ENCODE results near the gene PDE11A. TPM values are rescaled to one million over a fixed set of nuclear protein-coding genes. Genes with fewer than 3 reads are reported as not detected.

The PDE11A gene
- total RNA-seq, 4 donors from 2014 or later = 0.12 TPM; not detected in 3

DNA sequence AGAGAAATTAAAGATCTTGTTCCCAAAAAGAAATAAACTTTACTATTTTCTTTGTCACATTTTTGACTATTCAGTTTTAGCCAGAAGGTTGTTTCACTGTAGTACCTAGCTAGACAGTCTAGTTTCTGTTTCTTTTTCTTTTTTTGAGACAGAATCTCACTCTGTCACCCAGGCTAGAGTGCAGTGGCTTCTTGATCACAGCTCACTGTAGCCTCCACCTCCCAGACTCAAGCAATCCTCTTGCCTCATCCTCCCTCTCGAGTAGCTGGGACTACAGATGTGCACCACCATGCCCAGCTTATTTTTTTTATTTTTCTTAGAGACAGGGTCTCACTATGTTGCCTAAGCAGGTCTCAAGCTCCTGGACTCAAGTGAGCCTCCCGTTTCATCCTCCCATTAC lies 41.9 kb upstream of the PDE11A start:
- no peak for DNase-seq
- H3K27ac ChIP-seq = no peak overlapping the region
- peaks cover 0 to 30% (median 0%) of the 10 kb centered on the region in 3 donors for H3K36me3 ChIP-seq
- WGBS, 2 donors = 72 to 83% methylated on average over 2 of the region's 2 CpGs
- peaks cover 0 to 25% (median 13%) of the 10 kb centered on the region in 3 donors for H3K4me1 ChIP-seq
- H3K27me3 ChIP-seq = no peaks in the 10 kb centered on the region
- no peaks in the 10 kb centered on the region for H3K9me3 ChIP-seq
- no peak overlapping the region for H3K4me3 ChIP-seq
- intact Hi-C loops (cut with DNase I) = loop anchor here (10.0 kb wide), 1 partner anchor 300 kb away; no protein-coding TSS in a partner anchor
- TF ChIP-seq, protein P1, sequence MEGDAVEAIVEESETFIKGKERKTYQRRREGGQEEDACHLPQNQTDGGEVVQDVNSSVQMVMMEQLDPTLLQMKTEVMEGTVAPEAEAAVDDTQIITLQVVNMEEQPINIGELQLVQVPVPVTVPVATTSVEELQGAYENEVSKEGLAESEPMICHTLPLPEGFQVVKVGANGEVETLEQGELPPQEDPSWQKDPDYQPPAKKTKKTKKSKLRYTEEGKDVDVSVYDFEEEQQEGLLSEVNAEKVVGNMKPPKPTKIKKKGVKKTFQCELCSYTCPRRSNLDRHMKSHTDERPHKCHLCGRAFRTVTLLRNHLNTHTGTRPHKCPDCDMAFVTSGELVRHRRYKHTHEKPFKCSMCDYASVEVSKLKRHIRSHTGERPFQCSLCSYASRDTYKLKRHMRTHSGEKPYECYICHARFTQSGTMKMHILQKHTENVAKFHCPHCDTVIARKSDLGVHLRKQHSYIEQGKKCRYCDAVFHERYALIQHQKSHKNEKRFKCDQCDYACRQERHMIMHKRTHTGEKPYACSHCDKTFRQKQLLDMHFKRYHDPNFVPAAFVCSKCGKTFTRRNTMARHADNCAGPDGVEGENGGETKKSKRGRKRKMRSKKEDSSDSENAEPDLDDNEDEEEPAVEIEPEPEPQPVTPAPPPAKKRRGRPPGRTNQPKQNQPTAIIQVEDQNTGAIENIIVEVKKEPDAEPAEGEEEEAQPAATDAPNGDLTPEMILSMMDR (IDR thresholded peaks at IDR 0.05) = no peak
- TF ChIP-seq POLR2A (IDR thresholded peaks at IDR 0.05) = no peak

DNA sequence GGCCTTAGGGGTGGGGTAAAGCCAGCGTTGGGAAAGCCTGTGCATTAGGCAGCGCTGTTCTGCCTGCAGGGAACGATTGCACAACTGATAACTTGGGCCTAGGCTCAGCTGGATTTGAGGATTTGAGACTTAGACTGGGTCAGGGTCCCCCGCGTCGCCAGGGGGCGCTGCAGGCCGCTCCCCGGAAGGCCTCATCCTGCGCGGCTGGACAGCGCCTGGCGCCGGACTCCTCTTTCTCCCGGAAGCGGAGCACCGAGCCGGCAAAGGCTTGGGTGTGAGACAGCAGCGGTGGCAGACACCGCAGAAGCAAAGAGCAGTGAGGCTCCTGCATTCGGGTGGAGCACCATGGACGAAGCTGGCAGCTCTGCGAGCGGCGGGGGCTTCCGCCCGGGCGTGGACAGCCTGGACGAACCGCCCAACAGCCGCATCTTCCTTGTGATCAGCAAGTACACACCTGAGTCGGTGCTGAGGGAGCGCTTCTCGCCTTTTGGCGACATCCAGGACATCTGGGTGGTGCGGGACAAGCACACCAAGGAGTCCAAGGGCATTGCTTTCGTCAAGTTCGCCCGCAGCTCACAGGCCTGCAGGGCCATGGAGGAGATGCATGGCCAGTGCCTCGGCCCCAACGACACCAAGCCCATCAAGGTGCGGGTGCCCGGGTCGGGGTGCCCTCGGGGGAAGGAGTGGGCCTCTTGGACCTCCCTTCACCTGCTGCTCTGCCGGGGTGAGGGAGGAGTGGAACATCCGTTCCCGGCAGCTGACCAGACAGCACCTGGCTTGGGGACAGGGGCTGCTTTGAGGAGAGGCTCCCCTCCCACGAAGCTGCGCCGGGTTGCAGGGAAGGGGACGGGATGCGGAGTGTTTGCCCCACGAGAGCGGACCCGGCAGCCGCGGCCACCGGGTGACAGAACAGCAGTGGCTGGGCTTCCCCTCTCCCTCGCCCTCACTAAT lies 39.9 kb upstream of the PDE11A start, which contains the start of gene RBM45:
TSS of gene RBM45 (plus strand) at position 236 of the 951 bp plus-strand sequence. CDS start at position 346, 110 bp downstream.
- Histone ChIP-seq H3K4me1 (peaks cover 0 to 25% (median 13%) of the 10 kb centered on the region in 3 donors), H3K4me3 (peak within 1 kb of the TSS; percentile 67 to 85 (median 77)), H3K27ac (peak within 1 kb of the TSS; percentile 64 to 81 (median 80)), H3K9me3 (no peaks in the 10 kb centered on the region), H3K27me3 (peaks cover 0 to 8% (median 0%) of the 10 kb centered on the region in 4 donors), H3K36me3 (peaks cover 0 to 10% (median 0%) of the 10 kb centered on the region in 3 donors)
- TF ChIP-seq, protein P1 (IDR thresholded peaks at IDR 0.05) = peak; percentile 92 to 98 (median 96)
- TF ChIP-seq POLR2A (IDR thresholded peaks at IDR 0.05) = peak in 2 of 4 donors; percentile 40 to 58
- peak; percentile 32 for DNase-seq
- intact Hi-C loops (cut with DNase I) = loop anchor here (10.0 kb wide), 1 partner anchor 302 kb away; no protein-coding TSS in a partner anchor
- 2 to 3% methylated on average over 12 to 13 of the region's 60 CpGs for WGBS, 2 donors

DNA sequence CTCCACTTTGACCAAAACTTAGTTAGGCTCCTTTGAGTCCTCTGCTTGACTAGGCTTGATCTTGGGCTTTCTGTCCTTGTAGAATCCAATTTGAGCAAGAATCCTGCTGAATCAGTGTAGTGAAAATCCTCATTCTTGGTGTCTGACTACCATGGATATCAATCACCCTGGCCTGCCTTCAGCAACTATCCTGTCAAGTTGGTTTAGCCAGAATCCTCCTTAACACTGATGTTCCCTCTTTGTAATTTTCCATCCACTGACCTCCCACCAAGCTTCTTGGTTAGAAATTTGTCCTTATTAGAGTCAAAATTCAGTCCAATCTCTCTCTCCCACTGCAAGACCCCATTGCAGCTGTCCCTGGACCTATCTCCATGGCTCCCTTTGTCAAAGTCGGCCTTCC lies 39.2 kb upstream of the PDE11A start:
- Histone ChIP-seq H3K36me3 (peaks cover 0 to 7% (median 0%) of the 10 kb centered on the region in 3 donors), H3K9me3 (no peaks in the 10 kb centered on the region), H3K27me3 (peaks cover 0 to 8% (median 0%) of the 10 kb centered on the region in 4 donors), H3K27ac (peak overlapping the region; percentile 64 to 81 (median 80)), H3K4me3 (peak overlapping the region in 3 of 4 donors; percentile 67 to 85 (median 82)), H3K4me1 (peaks cover 0 to 25% (median 13%) of the 10 kb centered on the region in 3 donors)
- TF ChIP-seq, protein P1 (IDR thresholded peaks at IDR 0.05) = no peak
- no peak for TF ChIP-seq POLR2A (IDR thresholded peaks at IDR 0.05)
- no peak for DNase-seq
- WGBS, 2 donors = 75 to 77% methylated on average over 1 of the region's 1 CpG
- intact Hi-C loops (cut with DNase I) = loop anchor here (10.0 kb wide), 1 partner anchor 303 kb away; no protein-coding TSS in a partner anchor

DNA sequence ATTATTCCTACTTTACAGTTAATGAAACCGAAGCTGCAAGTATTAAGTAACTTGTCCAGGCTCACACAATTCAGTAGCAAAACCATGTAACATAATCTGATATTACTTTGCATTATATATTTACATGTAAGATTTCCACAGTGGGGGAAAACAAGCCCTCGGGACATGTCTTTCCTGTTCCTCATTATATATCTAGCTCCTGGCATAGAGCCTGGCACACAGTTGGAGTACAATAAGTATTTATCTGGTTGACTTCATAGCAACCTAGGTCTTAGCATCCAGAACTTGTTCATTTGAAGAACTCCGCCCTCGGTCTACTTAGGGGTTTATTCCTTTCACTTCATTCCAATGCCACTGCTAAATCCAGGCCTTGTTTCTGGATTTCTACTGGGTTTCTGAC lies 38.1 kb upstream of the PDE11A start:
- intact Hi-C loops (cut with DNase I) = loop anchor here (10.0 kb wide), 1 partner anchor 304 kb away; no protein-coding TSS in a partner anchor
- no peak for TF ChIP-seq POLR2A (IDR thresholded peaks at IDR 0.05)
- TF ChIP-seq, protein P1 (IDR thresholded peaks at IDR 0.05) = no peak
- DNase-seq = no peak
- Histone ChIP-seq H3K9me3 (no peaks in the 10 kb centered on the region), H3K27ac (no peak overlapping the region), H3K27me3 (peaks cover 0 to 8% (median 0%) of the 10 kb centered on the region in 4 donors), H3K4me1 (peaks cover 0 to 25% (median 13%) of the 10 kb centered on the region in 3 donors), H3K36me3 (no peaks in the 10 kb centered on the region), H3K4me3 (no peak overlapping the region)
- 66% methylated on average over 4 of the region's 4 CpGs for WGBS, 2 donors

All from esophagus squamous epithelium (tissue), 5 donors.